Chondrocyte (in vitro differentiated cells): ENCODE data around the gene TAS2R46. TPM values are rescaled to one million over a fixed set of nuclear protein-coding genes. Genes with fewer than 3 reads are reported as not detected.

ENCODE experiments used
- DNase-seq: peaks from one replicate; pipeline ENCODE4 v3.0.0; 2021; ENCODE audit warnings: mixed read lengths, low spot score
- H3K27ac Mint-ChIP-seq: one replicate; pipeline ENCODE4 v1.8.0; 2021; ENCODE audit warnings: mild to moderate bottlenecking, moderate library complexity, mixed read lengths; ENCODE audit not compliant: unreplicated experiment
- H3K27me3 Mint-ChIP-seq: 2 replicates; pipeline ENCODE4 v1.8.0; 2021; ENCODE audit warnings: low read depth, mixed read lengths
- H3K36me3 Mint-ChIP-seq: 2 replicates; pipeline ENCODE4 v1.8.0; 2021; ENCODE audit warnings: low read depth, mixed read lengths
- H3K4me1 Mint-ChIP-seq: 2 replicates; pipeline ENCODE4 v1.8.0; 2021; ENCODE audit warnings: low read depth, mild to moderate bottlenecking, mixed read lengths
- H3K4me3 Mint-ChIP-seq: one replicate; pipeline ENCODE4 v1.8.0; 2021; ENCODE audit warnings: mild to moderate bottlenecking, moderate library complexity, mixed read lengths; ENCODE audit not compliant: unreplicated experiment
- H3K9me3 Mint-ChIP-seq: 2 replicates; pipeline ENCODE4 v1.8.0; 2021; ENCODE audit warnings: low read depth, mixed read lengths
- total RNA-seq: library from RNA; stranded (reverse); gene quantifications from 3 replicates; pipeline ENCODE4 v1.2.1, GENCODE V29; 2021
- TF ChIP-seq, protein P1 (sequence below): fragments of 200-600 bp; sonication (generic); IDR thresholded peaks from 2 replicates; pipeline ENCODE4 v1.5.0; 2021; ENCODE audit warnings: antibody characterized with exemption, mild to moderate bottlenecking, moderate library complexity

The TAS2R46 gene
- total RNA-seq, 1 donor from 2014 or later, result 0.70 TPM

DNA sequence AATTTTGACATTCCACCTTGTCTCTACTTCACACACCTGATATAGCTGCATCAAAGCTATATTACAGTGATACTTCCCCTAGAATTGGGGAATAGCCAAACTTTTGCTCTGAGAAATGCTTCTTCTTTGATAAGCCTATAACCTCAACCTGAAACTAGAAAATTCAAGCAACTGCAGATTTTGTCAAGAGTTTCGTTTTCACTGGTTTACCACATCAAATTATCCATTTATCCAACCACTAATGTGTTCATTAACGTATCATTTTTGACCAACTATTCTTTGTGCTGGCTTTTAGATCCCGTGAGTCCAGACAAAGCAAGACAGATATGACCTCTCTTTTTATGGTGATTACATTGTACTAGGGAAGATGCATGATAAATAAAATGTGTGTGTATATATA is 13.5 kb upstream of the TAS2R46 start:
- Mint-ChIP-seq H3K4me3 (no peak overlapping the region), H3K27me3 (no peaks in the 10 kb centered on the region), H3K36me3 (no peaks in the 10 kb centered on the region), H3K27ac (no peak overlapping the region), H3K4me1 (peaks cover 7% of the 10 kb centered on the region), H3K9me3 (peaks cover 2% of the 10 kb centered on the region)
- no peak for DNase-seq
- TF ChIP-seq, protein P1, sequence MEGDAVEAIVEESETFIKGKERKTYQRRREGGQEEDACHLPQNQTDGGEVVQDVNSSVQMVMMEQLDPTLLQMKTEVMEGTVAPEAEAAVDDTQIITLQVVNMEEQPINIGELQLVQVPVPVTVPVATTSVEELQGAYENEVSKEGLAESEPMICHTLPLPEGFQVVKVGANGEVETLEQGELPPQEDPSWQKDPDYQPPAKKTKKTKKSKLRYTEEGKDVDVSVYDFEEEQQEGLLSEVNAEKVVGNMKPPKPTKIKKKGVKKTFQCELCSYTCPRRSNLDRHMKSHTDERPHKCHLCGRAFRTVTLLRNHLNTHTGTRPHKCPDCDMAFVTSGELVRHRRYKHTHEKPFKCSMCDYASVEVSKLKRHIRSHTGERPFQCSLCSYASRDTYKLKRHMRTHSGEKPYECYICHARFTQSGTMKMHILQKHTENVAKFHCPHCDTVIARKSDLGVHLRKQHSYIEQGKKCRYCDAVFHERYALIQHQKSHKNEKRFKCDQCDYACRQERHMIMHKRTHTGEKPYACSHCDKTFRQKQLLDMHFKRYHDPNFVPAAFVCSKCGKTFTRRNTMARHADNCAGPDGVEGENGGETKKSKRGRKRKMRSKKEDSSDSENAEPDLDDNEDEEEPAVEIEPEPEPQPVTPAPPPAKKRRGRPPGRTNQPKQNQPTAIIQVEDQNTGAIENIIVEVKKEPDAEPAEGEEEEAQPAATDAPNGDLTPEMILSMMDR, result no peak

DNA sequence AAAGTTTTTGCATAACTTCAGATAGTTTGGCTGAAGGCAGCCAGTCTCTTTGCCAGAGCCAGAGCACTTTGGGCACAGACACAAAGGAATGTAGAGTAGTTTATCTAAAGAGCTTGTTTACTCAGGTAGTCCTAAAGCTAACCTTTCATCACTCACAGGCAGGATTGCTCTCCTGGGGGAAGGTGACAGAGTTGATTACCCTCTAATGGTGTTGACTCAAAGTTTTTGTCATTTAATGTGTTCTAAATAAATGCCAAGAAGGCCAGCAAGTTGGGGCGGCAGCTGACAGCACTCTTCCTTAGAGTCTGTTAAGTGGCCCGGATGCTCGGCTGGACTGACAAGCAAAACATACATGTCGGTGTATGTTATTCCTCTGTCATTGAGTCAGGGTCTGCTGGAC is 9.3 kb upstream of the TAS2R46 start:
- Mint-ChIP-seq H3K4me1 (peaks cover 3% of the 10 kb centered on the region), H3K4me3 (no peak overlapping the region), H3K27me3 (no peaks in the 10 kb centered on the region), H3K9me3 (no peaks in the 10 kb centered on the region), H3K27ac (no peak overlapping the region), H3K36me3 (no peaks in the 10 kb centered on the region)
- no peak for DNase-seq
- TF ChIP-seq, protein P1, result no peak

DNA sequence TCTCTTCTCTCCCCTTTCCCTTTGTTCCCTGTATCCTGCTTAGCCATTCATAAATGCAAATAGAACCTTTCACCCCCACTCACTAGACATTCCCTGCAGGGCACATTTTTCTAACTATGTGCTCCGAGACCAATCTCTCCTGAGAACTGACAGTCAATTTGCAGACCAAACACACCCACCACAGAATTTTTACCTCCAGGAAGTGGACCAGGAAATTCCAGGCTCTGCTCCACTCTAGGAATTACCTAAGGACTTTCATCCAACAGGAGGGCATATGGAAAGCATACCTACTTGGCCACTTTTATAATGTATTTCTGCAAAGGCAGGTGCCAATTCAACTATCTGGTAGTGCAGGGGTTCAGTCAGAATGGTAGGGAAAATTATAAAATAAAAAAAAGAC is 8.9 kb upstream of the TAS2R46 start:
- DNase-seq, result no peak

DNA sequence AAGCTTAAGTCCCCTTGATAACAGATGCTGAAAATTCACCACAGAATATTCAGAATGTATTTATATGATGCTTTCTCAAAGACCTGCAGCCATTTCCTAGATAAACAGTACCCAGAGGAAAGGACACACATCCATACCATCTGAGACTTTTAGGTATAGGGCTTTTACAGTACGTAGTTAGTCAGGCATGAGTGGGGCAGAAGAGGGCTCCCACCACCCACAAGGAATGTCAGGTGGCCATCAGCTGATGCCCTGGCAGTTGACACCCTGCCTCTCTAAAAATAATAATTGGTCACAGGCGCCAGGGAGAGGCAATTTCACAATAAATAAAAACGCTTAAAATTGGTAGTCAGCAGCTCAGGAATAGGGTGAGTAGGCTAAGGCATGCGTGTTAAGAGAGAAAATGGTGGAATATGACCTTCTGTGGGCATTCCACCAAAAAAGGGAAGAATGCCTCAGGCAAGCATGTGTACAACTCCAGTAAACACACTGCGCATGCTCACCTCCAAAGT is 7.8 kb upstream of the TAS2R46 start:
- peaks cover 3% of the 10 kb centered on the region for H3K36me3 Mint-ChIP-seq
- TF ChIP-seq, protein P1, result no peak
- peaks cover 4% of the 10 kb centered on the region for H3K9me3 Mint-ChIP-seq
- H3K27ac Mint-ChIP-seq, result no peak overlapping the region
- H3K4me1 Mint-ChIP-seq, result peaks cover 3% of the 10 kb centered on the region
- H3K27me3 Mint-ChIP-seq, result no peaks in the 10 kb centered on the region
- no peak for DNase-seq
- H3K4me3 Mint-ChIP-seq, result no peak overlapping the region

More for the DNA sequence above, 8.9 kb upstream of the TAS2R46 start:
- Mint-ChIP-seq H3K27ac (no peak overlapping the region), H3K27me3 (no peaks in the 10 kb centered on the region), H3K36me3 (no peaks in the 10 kb centered on the region), H3K4me3 (no peak overlapping the region), H3K4me1 (peaks cover 3% of the 10 kb centered on the region), H3K9me3 (no peaks in the 10 kb centered on the region)
- TF ChIP-seq, protein P1, result no peak

DNA sequence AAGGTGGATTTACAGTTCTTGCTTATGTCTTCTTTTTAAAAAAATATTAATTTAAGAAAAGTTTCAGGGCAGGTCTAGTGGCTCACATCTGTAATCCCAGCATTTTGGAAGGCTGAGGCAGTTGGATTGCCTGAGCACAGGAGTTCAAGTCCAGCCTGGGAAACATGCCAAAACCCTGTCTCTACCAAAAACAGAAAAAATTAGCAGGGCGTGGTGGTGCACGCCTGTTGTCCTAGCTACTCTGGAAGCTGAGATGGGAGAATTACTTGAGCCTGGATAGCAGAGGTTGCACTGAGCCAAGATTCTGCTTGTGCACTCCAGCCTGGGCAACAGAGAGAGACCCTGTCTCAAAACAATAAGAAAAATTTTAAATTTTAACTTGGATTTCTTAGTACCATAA is 5.4 kb upstream of the TAS2R46 start:
- DNase-seq, result no peak
- Mint-ChIP-seq H3K27me3 (no peaks in the 10 kb centered on the region), H3K4me3 (no peak overlapping the region), H3K27ac (no peak overlapping the region), H3K36me3 (peaks cover 3% of the 10 kb centered on the region), H3K4me1 (peaks cover 3% of the 10 kb centered on the region), H3K9me3 (peaks cover 4% of the 10 kb centered on the region)
- TF ChIP-seq, protein P1, result no peak
